GM13977 (cell line): ENCODE results near the gene KRT39.
"Not testable (repeated sequence)": the region's sequence is repeated elsewhere in the genome, so short reads cannot be mapped to it uniquely, and the experiment has no call there.

Experiments
- DNase-seq: peaks from one replicate; pipeline ENCODE4 v3.0.0; 2012; ENCODE audit warnings: low spot score
- CTCF ChIP-seq: IDR thresholded peaks from 2 replicates; pipeline ENCODE4 v1.5.1; 2012; ENCODE audit warnings: mild to moderate bottlenecking, control low read depth; ENCODE audit not compliant: insufficient read depth; ENCODE audit errors: extremely low read depth, missing control alignments
- in situ Hi-C: fragments of 300-500 bp; cut with MboI; formaldehyde crosslinking; loops from one replicate; pipeline ENCODE4 v1.12.0; 2022; ENCODE audit warnings: low sequenced_read_pairs, low pct_unique_long_range_greater_than_20kb, mixed read lengths, inconsistent platforms; ENCODE audit not compliant: unreplicated experiment

Gene KRT39

GRCh38 chr17:41009301-41009760, 42.6 kb upstream of the KRT39 start:
- in situ Hi-C loops, result no loop called here
- no peak for TF ChIP-seq CTCF
- no peak for DNase-seq

- no peak for TF ChIP-seq CTCF
- DNase-seq, result no peak
- in situ Hi-C loops, result no loop called here
Observed at GRCh38 chr17:41008811-41009210, 42.1 kb upstream of the KRT39 start, which contains the start of gene KRTAP3-1. TSS of gene KRTAP3-1 (minus strand) at chr17:41009128. CDS start at chr17:41009074, 54 bp downstream.

- DNase-seq, result no peak
- in situ Hi-C loops, result no loop called here
- no peak for TF ChIP-seq CTCF
Observed at GRCh38 chr17:41004397-41004796, 37.6 kb upstream of the KRT39 start.

GRCh38 chr17:41003926-41004325, 37.2 kb upstream of the KRT39 start:
- in situ Hi-C loops, result no loop called here
- no peak for DNase-seq
- no peak for TF ChIP-seq CTCF

- no peak for DNase-seq
- no peak for TF ChIP-seq CTCF
- in situ Hi-C loops, result no loop called here
Observed at GRCh38 chr17:41002814-41003213, 36.1 kb upstream of the KRT39 start.

- TF ChIP-seq CTCF, result no peak
- in situ Hi-C loops, result no loop called here
- DNase-seq, result no peak
Observed at GRCh38 chr17:41001795-41002194, 35.0 kb upstream of the KRT39 start.

GRCh38 chr17:40999563-40999962, 32.8 kb upstream of the KRT39 start, which contains the start of gene KRTAP3-2:
TSS of gene KRTAP3-2 (minus strand) at chr17:40999906. CDS start at chr17:40999853, 53 bp downstream.
- DNase-seq, in situ Hi-C loops: not testable (repeated sequence)
